Natural killer cell (primary cell): ENCODE measurements around the gene LMX1B. TPM values are rescaled to one million over a fixed set of nuclear protein-coding genes. Genes with fewer than 3 reads are reported as not detected.
A peak's percentile ranks its signal among the peaks of the same experiment; 100 is the strongest.

Experiments
- ATAC-seq, 3 donors: fragments of 150-1000 bp in 2 of 3; fragments of 200-7000 bp in 1 of 3; cut with Tn5 transposase; 1 replicate in 1 of 3; 2 replicates in 2 of 3; pipeline ENCODE4 v1.10.0; 2021; ENCODE audit warnings: mild to moderate bottlenecking in 2 of 3, moderate library complexity in 2 of 3
- DNase-seq, 2 donors: peaks; one replicate each; pipeline versions ENCODE4 v3.0.0 to v3.0.0-alpha.2; 2013 to 2021; ENCODE audit warnings: mixed read lengths in 1 of 2
- H3K27ac ChIP-seq: one replicate; pipeline ENCODE4 v1.5.1; 2013; ENCODE audit warnings: mild to moderate bottlenecking, low read length
- H3K27me3 ChIP-seq: one replicate; pipeline ENCODE4 v1.6.1; 2013; ENCODE audit warnings: low read length; ENCODE audit not compliant: control insufficient read depth, insufficient read depth
- H3K36me3 ChIP-seq: one replicate; pipeline ENCODE4 v1.6.1; 2013; ENCODE audit warnings: low read length; ENCODE audit not compliant: control insufficient read depth, insufficient read depth
- H3K4me1 ChIP-seq: one replicate; pipeline ENCODE4 v1.6.1; 2013; ENCODE audit warnings: low read length; ENCODE audit not compliant: control insufficient read depth, insufficient read depth
- H3K4me3 ChIP-seq: one replicate; pipeline ENCODE4 v1.5.1; 2013; ENCODE audit warnings: low read length
- H3K9me3 ChIP-seq: one replicate; pipeline ENCODE4 v1.6.1; 2013; ENCODE audit warnings: low read length; ENCODE audit not compliant: control insufficient read depth, insufficient read depth
- H3K27ac Mint-ChIP-seq, 2 donors: one replicate each; pipeline ENCODE4 v1.8.0; 2022; ENCODE audit warnings: mild to moderate bottlenecking in 2 of 2, mixed read lengths in 2 of 2, moderate library complexity in 1 of 2
- H3K27me3 Mint-ChIP-seq, 2 donors: one replicate each; pipeline ENCODE4 v1.8.0; 2022; ENCODE audit warnings: low read depth in 2 of 2, mixed read lengths in 2 of 2
- H3K36me3 Mint-ChIP-seq: one replicate; pipeline ENCODE4 v1.8.0; 2022; ENCODE audit warnings: mixed read lengths
- H3K4me1 Mint-ChIP-seq, 2 donors: one replicate each; pipeline ENCODE4 v1.8.0; 2022; ENCODE audit warnings: mixed read lengths in 2 of 2
- H3K4me3 Mint-ChIP-seq: one replicate; pipeline ENCODE4 v1.8.0; 2022; ENCODE audit warnings: mild to moderate bottlenecking, moderate library complexity, mixed read lengths
- H3K9me3 Mint-ChIP-seq, 2 donors: one replicate each; pipeline ENCODE4 v1.8.0; 2022; ENCODE audit warnings: mixed read lengths in 2 of 2
- CTCF ChIP-seq: fragments of 200-600 bp; IDR thresholded peaks from one replicate; pipeline ENCODE4 v1.8.0; 2022; ENCODE audit warnings: antibody characterized with exemption
- WGBS: methylation state at CpG from one replicate; pipeline ENCODE4 v1.1.7; 2013; ENCODE audit warnings: missing lambda C conversion rate; ENCODE audit not compliant: insufficient coverage; 5-methylcytosine and 5-hydroxymethylcytosine counted together
- intact Hi-C: fragments of 100-400 bp; cut with micrococcal nuclease; formaldehyde crosslinking; loops from one replicate; pipeline ENCODE4 v1.14.2; 2022
- total RNA-seq, 4 donors: library from RNA; stranded (reverse); fragments of 120-200 nt in 1 of 4; gene quantifications; one replicate each; pipeline versions ENCODE4 v1.2.3 to v1.2.4, GENCODE V29; 2013 to 2022

The LMX1B gene
- total RNA-seq, 3 donors from 2014 or later (not counting 1 experiment from before 2014, with no cell fraction given): not detected

- no peaks in the 10 kb centered on the region for H3K4me1 Mint-ChIP-seq
- no peak for DNase-seq
Observed at GRCh38 chr9:126605792-126606482, 7.8 kb upstream of the LMX1B start.

GRCh38 chr9:126606483-126606870, 7.3 kb upstream of the LMX1B start:
- no peak overlapping the region for H3K27ac Mint-ChIP-seq
- intact Hi-C loops: no loop called here
- DNase-seq (no peak), ATAC-seq (no peak)
- TF ChIP-seq CTCF: no peak
- H3K4me3 ChIP-seq: no peak overlapping the region
- H3K4me1 ChIP-seq: peaks cover 7% of the 10 kb centered on the region
- no peak overlapping the region for H3K27ac ChIP-seq
- H3K4me3 Mint-ChIP-seq: no peak overlapping the region
- peaks cover 29% of the 10 kb centered on the region for H3K27me3 ChIP-seq
- H3K9me3 ChIP-seq: no peaks in the 10 kb centered on the region
- H3K27me3 Mint-ChIP-seq: peaks cover 29 to 42% of the 10 kb centered on the region in 2 donors
- H3K36me3 ChIP-seq: no peaks in the 10 kb centered on the region
- no peaks in the 10 kb centered on the region for H3K9me3 Mint-ChIP-seq
- H3K4me1 Mint-ChIP-seq: peaks cover 0 to 5% of the 10 kb centered on the region in 2 donors
- 44% methylated on average over 3 of the region's 3 CpGs for WGBS
- no peaks in the 10 kb centered on the region for H3K36me3 Mint-ChIP-seq

More at GRCh38 chr9:126605792-126606482, 7.8 kb upstream of the LMX1B start:
- 73% methylated on average over 12 of the region's 12 CpGs for WGBS
- Histone ChIP-seq H3K27me3 (peaks cover 24% of the 10 kb centered on the region), H3K9me3 (no peaks in the 10 kb centered on the region), H3K36me3 (no peaks in the 10 kb centered on the region), H3K27ac (no peak overlapping the region), H3K4me3 (no peak overlapping the region), H3K4me1 (peaks cover 2% of the 10 kb centered on the region)
- no peaks in the 10 kb centered on the region for H3K9me3 Mint-ChIP-seq
- intact Hi-C loops: no loop called here
- ATAC-seq: no peak
- H3K36me3 Mint-ChIP-seq: no peaks in the 10 kb centered on the region
- H3K27me3 Mint-ChIP-seq: peaks cover 28 to 39% of the 10 kb centered on the region in 2 donors
- H3K27ac Mint-ChIP-seq: no peak overlapping the region
- H3K4me3 Mint-ChIP-seq: no peak overlapping the region
- no peak for TF ChIP-seq CTCF

- intact Hi-C loops: no loop called here
- 4% methylated on average over 1 of the region's 1 CpG for WGBS
- Histone ChIP-seq H3K9me3 (no peaks in the 10 kb centered on the region), H3K4me1 (peaks cover 12% of the 10 kb centered on the region), H3K27ac (no peak overlapping the region), H3K4me3 (no peak overlapping the region), H3K27me3 (peaks cover 34% of the 10 kb centered on the region), H3K36me3 (no peaks in the 10 kb centered on the region)
- H3K36me3 Mint-ChIP-seq: no peaks in the 10 kb centered on the region
- no peaks in the 10 kb centered on the region for H3K9me3 Mint-ChIP-seq
- H3K4me1 Mint-ChIP-seq: peaks cover 5 to 11% of the 10 kb centered on the region in 2 donors
- no peak overlapping the region for H3K4me3 Mint-ChIP-seq
- no peak for ATAC-seq
- no peak for DNase-seq
- H3K27ac Mint-ChIP-seq: no peak overlapping the region
- TF ChIP-seq CTCF: no peak
- peaks cover 31 to 46% of the 10 kb centered on the region in 2 donors for H3K27me3 Mint-ChIP-seq
Observed at GRCh38 chr9:126607086-126607485, 6.6 kb upstream of the LMX1B start.

GRCh38 chr9:126607731-126608130, 6.0 kb upstream of the LMX1B start:
- WGBS: 68% methylated on average over 7 of the region's 7 CpGs
- H3K36me3 ChIP-seq: no peaks in the 10 kb centered on the region
- peak in 2 of 3 donors; percentile 22 to 28 for ATAC-seq
- Mint-ChIP-seq H3K4me3 (no peak overlapping the region), H3K9me3 (no peaks in the 10 kb centered on the region), H3K27ac (no peak overlapping the region), H3K4me1 (peaks cover 7 to 13% of the 10 kb centered on the region in 2 donors), H3K27me3 (peaks cover 33 to 47% of the 10 kb centered on the region in 2 donors), H3K36me3 (no peaks in the 10 kb centered on the region)
- TF ChIP-seq CTCF: no peak
- H3K27me3 ChIP-seq: peaks cover 36% of the 10 kb centered on the region
- H3K9me3 ChIP-seq: no peaks in the 10 kb centered on the region
- intact Hi-C loops: no loop called here
- no peak overlapping the region for H3K4me3 ChIP-seq
- peak in 1 of 2 donors; percentile 42 for DNase-seq
- no peak overlapping the region for H3K27ac ChIP-seq
- H3K4me1 ChIP-seq: peaks cover 17% of the 10 kb centered on the region
